Upper lobe of left lung (tissue), 4 donors: ENCODE measurements around the gene KLF9.

Experiments
- POLR2AphosphoS5 ChIP-seq, 2 donors: sonication (generic); formaldehyde crosslinking; IDR thresholded peaks; one replicate each; pipeline ENCODE4 v1.5.1; 2017; ENCODE audit warnings: antibody characterized with exemption in 2 of 2
- TF ChIP-seq, protein P1 (sequence below), 6 experiments: fragments of 450-650 bp in 4 of 6; fragments of 200-600 bp in 2 of 6; sonication (generic) in 2 of 6; IDR thresholded peaks; one replicate each; pipeline ENCODE4 v1.5.1; 2016 to 2019; ENCODE audit warnings: antibody characterized with exemption in 6 of 6

DNA sequence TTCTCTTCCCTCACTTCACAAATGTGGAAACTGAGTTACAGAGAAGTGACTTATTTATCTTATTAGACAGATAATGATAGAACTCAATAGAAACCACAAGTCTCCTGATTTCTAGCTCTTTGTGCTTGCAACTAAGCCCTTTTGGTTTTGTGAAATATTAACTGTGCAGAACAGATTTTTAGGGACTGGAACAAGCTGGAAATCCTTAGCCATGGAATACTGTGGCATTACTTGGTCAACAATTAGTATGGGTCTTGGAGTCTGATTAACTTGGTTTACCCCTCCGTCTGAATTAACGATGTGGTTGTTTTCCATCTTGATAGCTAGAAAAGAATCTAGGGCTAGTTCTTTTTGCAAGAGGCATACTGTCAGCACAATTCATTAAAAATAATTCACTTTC lies 584 bp upstream of the KLF9 start:
- no peak for TF ChIP-seq POLR2AphosphoS5 (IDR thresholded peaks at IDR 0.05)
- TF ChIP-seq, protein P1, sequence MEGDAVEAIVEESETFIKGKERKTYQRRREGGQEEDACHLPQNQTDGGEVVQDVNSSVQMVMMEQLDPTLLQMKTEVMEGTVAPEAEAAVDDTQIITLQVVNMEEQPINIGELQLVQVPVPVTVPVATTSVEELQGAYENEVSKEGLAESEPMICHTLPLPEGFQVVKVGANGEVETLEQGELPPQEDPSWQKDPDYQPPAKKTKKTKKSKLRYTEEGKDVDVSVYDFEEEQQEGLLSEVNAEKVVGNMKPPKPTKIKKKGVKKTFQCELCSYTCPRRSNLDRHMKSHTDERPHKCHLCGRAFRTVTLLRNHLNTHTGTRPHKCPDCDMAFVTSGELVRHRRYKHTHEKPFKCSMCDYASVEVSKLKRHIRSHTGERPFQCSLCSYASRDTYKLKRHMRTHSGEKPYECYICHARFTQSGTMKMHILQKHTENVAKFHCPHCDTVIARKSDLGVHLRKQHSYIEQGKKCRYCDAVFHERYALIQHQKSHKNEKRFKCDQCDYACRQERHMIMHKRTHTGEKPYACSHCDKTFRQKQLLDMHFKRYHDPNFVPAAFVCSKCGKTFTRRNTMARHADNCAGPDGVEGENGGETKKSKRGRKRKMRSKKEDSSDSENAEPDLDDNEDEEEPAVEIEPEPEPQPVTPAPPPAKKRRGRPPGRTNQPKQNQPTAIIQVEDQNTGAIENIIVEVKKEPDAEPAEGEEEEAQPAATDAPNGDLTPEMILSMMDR (IDR thresholded peaks at IDR 0.05): no peak
